Effector CD4-positive, alpha-beta T cell (primary cell): ENCODE data around the gene TREM1.

Source experiments
- DNase-seq: peaks from one replicate; pipeline ENCODE4 v3.0.0-alpha.2; 2020

TREM1 gene

GRCh38 chr6:41294214-41294872 lies 7.9 kb upstream of the TREM1 start:
- no peak for DNase-seq

DNA sequence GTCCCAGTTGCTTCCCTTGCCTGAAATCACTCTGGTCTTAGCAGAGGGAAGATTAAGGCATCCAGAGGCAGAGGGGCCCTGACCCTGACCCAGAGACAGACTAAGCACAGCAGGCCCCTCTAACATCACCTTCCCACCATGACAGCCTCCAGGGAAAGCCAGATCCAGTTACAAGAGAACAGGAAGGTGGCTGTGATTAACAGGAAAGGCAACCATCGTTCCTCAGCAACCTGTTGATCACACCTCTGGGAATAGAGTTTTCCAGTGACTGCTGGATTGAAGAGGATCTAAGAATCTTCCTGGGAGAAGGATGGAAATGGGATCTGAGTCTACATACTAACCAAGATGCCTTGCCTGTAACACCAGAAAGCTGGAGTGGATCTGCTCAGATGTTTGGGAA lies 5.2 kb upstream of the TREM1 start:
- DNase-seq: no peak

- no peak for DNase-seq
Observed at GRCh38 chr6:41289815-41290214, 3.3 kb upstream of the TREM1 start.

DNA sequence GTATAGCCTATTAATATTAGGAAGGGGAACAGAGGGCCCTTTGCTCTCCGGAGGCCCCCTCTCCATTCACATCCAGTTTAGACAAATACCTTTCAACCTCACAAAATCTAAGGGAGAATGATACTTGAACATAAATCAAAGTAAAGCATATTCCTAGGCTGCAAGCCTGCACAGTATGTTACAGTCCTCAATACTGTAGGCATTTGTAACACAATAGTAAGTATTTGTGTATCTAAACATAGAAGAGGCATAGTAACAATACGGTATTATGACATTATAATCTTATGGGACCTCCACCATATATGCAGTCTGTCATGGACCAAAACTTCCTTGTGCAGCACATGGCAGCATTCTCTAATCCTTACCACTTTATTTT lies 2.3 kb upstream of the TREM1 start:
- DNase-seq: no peak

DNA sequence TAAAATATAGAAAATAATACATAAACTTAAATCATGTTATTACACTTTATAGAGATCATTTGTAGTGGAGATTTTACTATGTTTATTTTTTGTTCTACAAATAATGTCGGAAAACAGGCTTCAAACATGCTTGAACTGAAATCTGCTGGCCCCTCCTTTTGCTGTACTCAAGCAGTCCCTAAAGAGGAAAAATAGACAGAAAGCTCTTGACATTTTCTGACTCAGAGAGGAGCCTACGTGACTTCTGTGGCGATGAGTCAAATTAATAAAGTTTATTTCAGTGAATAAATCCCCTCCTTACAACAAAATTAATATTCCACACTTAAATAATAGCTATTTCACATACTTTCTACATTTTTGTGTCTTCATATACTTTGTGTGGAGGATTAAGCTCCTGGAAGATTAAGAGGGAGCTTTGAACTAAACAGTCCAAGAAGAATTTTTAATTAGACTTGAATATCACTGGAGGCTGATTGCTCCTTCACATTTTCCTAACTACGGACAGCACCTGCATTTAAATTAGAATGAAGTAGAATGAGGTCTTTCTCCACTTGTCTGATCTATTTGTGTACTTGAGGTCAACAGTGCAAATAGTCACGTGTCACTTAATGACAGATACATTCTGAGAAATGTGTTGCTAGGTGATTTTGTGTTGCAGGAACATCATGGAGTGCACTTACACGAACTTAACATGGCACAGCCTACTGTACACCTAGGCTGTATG lies 1.7 kb upstream of the TREM1 start:
- DNase-seq: no peak

DNA sequence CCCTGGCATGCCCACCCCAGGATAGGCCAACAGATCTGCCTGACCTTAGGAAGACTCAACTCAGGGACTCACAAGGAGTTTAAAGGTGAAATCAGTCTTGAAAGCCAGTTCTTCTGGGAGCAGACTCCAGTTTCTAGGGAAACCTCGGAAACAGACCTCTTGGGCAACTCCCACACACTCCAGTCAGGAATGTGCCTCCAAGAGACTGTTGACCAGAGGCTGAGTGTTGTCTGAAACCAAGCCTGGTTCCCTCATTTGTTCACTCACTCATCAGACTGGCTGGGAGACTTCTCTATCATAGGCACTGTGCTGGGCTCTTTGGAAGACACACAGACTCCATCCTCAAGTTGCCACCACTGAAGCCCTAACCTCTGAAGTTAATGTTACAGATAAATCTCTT lies 1.8 kb downstream of the TREM1 start:
- no peak for DNase-seq

- no peak for DNase-seq
Observed at GRCh38 chr6:41283600-41283999, 2.9 kb downstream of the TREM1 start.

GRCh38 chr6:41280381-41281057 lies 6.0 kb downstream of the TREM1 start:
- no peak for DNase-seq

DNA sequence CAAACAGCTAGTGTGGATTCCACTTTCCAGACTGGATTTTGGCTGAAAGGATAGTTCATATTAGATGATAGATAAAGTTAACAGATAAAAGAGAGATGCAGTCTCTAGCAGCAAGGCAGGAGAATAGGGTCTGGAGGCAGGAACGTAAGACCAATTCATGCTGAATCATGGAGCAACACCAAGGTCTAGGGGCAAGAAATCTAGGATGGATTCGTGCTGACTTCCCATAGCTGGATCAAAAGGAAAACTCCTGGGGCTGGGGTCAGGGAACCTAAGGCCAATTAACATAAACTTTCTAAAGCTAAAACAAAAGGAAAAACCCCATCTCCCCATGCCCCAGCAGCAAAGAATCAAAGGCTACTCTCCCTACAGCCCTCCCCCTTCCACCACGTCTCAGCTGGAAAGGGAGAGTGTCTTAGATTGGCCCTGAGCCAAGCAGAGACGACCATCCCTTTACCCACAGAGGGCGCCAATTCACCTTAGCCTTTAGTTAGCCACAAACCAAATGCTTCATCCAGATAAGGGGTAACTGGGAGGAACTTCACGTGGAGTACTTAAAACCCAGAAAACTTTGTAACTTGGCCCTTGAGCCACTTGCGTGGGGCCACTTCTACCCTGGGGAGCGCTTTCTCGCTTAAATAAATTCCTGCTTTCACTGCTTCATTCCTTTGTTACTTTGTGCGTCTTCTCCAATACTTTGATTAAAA lies 7.6 kb downstream of the TREM1 start:
- peak; percentile 42 for DNase-seq

DNA sequence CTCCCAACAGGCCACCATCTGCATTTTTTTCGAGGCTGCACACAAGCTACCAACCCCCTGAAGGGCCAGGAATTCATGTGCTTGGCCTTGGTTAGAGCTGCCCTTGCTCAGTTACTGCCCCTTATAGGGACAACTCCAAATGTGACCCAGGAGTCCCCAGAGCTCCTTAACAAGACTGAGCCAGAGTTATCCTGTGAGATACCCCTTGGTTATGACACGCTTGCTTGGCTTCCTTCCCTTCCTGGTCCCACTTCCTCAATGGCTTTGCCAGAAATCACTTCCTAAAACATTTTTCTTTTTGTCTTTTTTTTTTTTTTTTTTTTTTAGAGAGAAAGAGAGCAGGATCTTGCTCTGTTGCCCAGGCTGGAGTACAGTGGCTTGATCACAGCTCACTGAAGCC lies 8.9 kb downstream of the TREM1 start:
- no peak for DNase-seq

DNA sequence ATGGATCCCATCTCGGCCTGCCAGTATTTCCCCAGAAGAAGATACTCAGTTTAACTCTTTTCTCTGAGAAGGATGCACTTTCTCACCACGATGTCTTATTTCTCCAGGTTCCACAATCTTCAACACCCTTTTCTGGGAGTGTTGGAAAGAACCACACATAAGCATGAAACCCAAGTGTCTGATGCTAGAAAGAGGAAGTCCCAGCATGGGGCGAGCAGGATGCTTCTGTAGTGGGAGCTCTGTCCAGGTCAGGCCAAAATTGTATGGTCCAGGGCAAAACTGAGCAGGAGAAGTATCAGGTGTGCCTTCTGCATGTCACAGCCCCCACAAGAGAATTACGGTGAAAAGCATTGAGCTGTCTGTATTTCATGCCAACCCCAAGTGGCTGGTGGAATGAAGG lies 11.0 kb downstream of the TREM1 start:
- no peak for DNase-seq

GRCh38 chr6:41274256-41274655 lies 12.2 kb downstream of the TREM1 start:
- no peak for DNase-seq

DNA sequence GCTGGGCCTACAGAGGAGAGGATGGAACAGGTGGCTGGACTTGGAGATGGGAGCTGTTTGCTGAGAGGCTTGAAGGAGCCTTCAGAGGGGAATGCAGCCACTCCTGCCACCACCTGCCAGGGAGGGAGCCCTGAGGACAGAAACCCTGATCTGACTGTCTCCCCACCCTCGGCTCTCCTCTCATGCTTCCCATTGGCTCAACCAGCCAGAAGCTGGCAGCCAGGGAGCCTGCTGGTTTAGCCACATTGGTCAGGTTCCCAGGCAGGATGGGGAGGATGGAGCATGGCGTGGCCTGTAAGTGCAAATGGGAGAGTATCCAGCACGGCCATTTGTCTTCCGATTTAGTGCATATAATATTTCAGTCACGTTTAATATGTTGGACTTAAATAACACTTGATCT lies 12.8 kb downstream of the TREM1 start:
- DNase-seq: no peak

DNA sequence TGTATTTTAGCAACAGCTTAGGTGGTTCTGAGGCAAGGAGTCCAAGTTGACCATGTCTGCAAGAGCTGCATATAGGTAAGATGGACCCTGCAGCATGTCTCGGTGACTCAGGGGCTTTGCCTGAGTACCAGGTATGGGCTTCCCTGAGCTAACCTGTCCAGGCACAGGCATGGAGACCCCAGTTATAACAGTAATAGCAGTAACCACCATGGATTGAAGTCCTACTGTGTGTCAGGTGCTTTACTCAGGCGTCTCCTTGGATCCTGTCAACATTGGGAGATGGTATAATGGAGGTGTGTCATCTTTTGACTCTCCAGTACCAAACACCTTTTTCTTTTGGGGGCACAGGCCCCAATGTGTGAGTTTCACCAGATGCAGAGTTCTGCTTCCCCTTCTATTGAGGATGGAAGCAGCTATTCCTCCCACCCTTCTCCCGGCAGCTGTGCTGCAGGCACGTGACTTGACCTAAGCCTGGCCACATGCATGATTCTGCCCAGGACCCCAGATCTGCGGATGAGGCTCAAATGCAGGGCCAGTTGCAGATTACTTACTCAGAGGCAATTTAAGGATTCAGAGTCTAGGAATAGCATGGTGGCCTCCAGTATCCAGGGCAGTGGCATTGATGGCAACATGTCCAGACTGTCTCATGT lies 13.8 kb downstream of the TREM1 start:
- DNase-seq: no peak

GRCh38 chr6:41271901-41272395 lies 14.5 kb downstream of the TREM1 start:
- DNase-seq: no peak

DNA sequence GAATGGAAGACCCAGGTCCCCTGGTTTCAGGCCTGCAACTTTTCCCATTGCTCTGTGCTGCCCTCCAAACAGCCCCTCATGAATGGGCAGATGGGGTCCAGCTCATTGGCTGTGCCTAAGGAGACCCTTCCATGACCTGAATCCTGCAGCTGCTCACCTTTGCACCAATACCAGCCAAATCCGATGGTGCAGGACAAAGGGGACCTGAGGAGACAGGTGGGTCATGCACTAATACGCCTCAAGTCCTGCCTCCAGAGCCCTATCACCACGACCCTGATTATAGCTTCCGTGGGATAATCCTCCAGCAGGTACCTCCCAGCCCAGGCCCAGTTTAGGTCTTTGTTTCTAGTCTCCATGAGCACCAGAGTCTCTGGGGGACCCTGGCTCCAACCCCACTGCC lies 16.8 kb downstream of the TREM1 start:
- DNase-seq: no peak

DNA sequence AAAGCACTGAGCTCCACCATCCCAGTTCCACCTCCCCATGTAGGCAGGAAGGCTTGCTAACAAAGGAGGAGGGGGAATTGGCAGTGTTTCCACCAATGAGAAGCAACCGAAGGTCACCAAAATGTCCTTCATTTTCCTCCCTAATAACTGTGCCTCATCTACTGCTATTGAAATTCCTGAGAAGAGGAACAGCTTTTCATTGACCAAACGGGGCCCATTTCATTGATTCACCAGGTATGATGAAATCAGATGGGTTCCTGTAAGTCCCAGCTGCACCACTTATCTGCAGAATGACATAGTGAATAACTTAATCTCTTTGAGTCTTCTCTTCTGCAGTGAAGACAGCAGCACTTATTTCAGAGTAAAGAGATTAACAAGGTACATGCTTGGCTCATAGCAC lies 17.3 kb downstream of the TREM1 start:
- DNase-seq: no peak

- DNase-seq: no peak
Observed at GRCh38 chr6:41268478-41268877, 18.0 kb downstream of the TREM1 start.

DNA sequence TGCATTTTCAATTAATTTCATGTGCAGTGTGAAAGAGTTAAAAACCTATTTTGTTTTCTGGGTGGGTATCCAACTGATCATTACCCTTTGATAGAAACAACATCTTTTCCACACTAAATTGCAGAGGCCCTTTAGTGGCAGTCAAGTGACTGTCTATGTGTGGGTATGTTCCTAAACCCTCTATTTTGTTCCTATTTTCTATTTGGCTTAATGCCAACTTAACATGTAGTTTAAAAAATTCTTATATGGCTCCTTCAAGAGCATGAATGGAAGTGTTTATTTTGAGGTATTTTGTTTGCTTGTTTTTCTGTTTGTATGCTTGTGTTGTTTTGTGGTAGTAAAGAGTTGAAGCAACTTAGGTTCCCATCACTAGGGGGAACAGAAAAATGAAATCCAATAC lies 19.9 kb downstream of the TREM1 start:
- no peak for DNase-seq

GRCh38 chr6:41263267-41263666 lies 23.2 kb downstream of the TREM1 start:
- no peak for DNase-seq

DNA sequence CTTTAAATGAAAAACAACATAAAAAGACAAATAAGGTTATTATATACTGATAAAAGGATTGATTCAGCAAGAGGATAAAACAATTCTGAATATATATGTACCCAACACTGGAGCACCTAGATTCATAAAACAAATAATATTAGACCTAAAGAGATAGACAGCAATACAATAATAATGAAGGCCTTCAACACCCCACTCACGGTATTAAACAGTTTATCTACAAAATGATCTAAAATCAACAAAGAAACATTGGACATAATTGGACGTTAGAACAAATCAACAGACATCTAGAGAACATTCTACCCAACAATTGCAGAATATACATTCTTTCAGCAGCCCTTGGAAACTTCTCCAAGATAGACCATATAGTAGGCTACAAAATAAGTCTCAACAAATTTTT lies 24.1 kb downstream of the TREM1 start:
- no peak for DNase-seq

GRCh38 chr6:41258196-41258493 lies 28.3 kb downstream of the TREM1 start:
- no peak for DNase-seq
